Cerebellar nuclear complex (tissue), 1 donor: ENCODE results near the gene DNAI4.
"Not testable (repeated sequence)": the region's sequence is repeated elsewhere in the genome, so short reads cannot be mapped to it uniquely, and the experiment has no call there.

ENCODE experiments used
- DNase-seq, 2 experiments: peaks; one replicate each; lab custom pipeline; 2025; lab: John Stamatoyannopoulos, UW

Gene DNAI4

GRCh38 chr1:66929146-66929688, 4.6 kb upstream of the DNAI4 start:
- no peak for DNase-seq

GRCh38 chr1:66927528-66927927, 2.9 kb upstream of the DNAI4 start:
- DNase-seq: no peak

- no peak for DNase-seq
Measured at GRCh38 chr1:66925944-66926343, 1.3 kb upstream of the DNAI4 start.

- DNase-seq: no peak
Measured at GRCh38 chr1:66925558-66925910, 878 bp upstream of the DNAI4 start.

DNA sequence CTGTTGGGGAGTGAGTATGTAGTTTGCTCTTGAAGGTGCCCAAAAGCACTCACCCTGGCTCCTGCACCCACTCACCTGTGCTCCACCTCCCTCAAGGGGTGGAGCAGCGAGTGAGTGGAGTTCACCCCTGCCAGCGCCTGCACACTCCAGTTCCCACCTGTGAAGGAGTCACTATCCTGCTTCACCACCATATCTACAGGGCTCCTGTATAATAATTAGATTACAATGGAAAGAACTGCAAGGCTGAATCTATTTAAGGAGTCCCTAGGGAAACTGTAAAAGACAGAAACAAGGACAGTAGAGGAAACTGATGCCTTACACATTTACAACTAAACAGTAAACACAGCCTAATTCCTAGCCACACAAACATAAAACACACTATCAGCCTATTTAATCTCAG, 4.1 kb downstream of the DNAI4 start:
- DNase-seq: no peak

GRCh38 chr1:66919828-66920227, 4.8 kb downstream of the DNAI4 start:
- DNase-seq: no peak

GRCh38 chr1:66919063-66919462, 5.6 kb downstream of the DNAI4 start:
- no peak for DNase-seq

GRCh38 chr1:66917476-66917875, 7.2 kb downstream of the DNAI4 start:
- DNase-seq: no peak

DNA sequence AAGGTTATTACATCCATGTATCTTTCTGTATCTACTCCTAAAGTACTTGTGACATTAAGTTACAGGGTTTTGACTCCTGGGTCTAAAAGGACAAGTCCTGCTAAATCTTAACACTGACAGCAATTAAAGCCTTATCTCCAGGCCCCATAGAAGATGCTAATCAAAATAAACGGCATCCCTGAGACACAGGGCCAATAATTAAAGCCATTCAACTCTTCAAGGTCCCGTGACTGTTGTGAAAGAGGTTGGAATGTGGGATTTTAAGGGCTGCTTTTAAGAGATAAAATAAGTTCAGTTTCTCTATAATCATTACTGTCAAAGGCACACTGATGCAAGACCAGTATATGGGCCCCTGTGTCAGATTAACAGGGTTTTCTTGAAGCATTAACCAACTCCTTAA, 8.3 kb downstream of the DNAI4 start:
- DNase-seq: no peak

DNA sequence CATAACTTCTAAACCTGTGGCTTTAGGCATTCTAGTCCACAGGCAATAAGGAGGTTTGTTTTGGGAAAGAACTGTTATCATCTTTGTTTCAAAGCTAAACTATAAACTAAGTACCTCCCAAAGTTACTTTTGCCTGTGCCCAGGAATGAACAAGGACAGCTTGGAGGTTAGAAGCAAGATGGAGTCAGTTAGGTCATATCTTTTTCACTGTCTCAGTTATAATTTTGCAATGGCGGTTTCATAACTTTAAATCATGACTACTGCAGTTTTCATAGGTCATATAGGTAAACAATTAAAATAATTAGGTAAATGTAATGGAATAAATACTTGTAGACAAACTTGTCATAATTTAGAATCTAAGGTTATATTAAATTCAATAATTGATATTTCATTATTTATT, 9.5 kb downstream of the DNAI4 start:
- DNase-seq: not testable (repeated sequence)

- no peak for DNase-seq
Measured at GRCh38 chr1:66893712-66894111, 30.9 kb downstream of the DNAI4 start.

DNA sequence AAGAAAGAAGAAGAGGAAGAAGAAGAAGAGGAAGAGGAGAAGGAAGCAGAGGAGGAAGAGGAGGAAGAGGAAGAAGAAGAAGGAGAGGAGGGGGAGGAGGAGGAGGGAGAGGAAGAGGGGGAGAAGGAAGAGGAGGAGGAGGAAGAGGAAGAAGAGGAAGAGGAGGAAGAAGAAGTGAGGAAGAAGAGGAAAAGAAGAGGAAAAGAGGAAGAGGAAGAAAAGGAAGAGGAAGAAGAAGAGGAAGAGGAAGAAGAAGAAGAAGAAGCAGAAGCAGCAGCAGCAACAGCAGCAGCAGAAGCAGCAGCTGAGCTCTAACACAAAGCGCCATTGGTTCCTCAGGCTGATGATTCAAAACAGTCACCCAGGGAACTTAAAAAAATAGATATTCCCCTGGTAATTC, 34.0 kb downstream of the DNAI4 start:
- DNase-seq: no peak

GRCh38 chr1:66889030-66889429, 35.6 kb downstream of the DNAI4 start:
- DNase-seq: no peak

GRCh38 chr1:66876664-66877063, 48.0 kb downstream of the DNAI4 start:
- no peak for DNase-seq

DNA sequence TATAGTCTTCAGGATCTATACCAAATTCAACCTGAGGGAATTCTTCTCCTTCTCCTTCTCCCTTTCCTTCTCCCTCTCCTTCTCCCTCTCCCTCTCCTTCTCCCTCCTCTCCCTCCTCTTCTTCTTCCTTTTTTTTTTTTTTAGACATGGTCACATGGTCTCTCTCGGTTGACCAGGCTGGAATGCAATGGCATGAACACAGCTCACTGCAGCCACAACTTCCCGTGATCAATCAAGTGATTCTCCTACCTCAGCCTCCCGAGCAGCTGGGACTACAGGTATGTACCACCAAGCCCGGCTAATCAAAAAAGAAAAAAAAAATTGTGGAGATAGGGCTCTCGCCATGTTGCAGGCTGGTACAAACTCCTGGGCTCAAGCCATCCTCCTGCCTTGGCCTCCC, 51.5 kb downstream of the DNAI4 start:
- no peak for DNase-seq

- DNase-seq: not testable (repeated sequence)
Measured at GRCh38 chr1:66872024-66872423, 52.6 kb downstream of the DNAI4 start.

GRCh38 chr1:66867501-66867900, 57.2 kb downstream of the DNAI4 start:
- no peak for DNase-seq

GRCh38 chr1:66860529-66860928, 64.1 kb downstream of the DNAI4 start:
- no peak for DNase-seq

DNA sequence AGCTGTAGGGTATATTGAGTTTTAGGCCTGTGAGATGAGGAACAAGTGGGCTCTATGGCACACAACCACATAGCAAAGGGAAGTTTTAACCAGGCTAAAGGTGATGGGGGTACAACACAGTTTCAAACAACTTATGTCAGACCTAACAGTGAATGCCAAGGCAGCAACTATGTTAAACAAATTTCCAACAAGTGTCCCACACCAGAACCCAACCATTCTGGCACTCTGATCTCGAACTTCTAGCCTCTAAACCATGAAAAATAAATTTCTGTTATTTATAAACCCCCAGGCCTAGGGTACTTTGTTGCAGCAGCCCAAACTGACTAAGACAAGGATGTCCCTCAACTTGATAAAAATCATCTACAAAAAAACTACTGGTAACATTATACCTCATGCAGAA, 71.3 kb downstream of the DNAI4 start:
- DNase-seq: no peak

- no peak for DNase-seq
Measured at GRCh38 chr1:66852870-66853269, 71.8 kb downstream of the DNAI4 start.

DNA sequence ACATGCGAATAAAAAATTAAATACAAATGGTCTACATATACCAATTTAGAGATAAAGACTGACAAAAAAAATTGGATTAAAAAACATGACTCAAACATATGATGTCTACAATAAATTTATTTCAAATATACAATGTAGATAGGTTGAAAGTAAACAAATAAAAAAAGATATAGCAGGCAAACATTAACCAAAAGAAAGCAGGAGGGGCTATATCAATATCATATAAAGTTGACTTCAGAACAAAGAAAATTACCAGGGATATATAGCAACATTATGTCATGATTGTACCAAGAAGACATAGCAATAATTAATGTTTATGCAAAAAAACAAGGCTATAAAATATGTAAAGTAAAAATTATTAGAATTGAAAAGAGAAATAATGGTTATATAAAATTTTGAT, 73.7 kb downstream of the DNAI4 start:
- no peak for DNase-seq

DNA sequence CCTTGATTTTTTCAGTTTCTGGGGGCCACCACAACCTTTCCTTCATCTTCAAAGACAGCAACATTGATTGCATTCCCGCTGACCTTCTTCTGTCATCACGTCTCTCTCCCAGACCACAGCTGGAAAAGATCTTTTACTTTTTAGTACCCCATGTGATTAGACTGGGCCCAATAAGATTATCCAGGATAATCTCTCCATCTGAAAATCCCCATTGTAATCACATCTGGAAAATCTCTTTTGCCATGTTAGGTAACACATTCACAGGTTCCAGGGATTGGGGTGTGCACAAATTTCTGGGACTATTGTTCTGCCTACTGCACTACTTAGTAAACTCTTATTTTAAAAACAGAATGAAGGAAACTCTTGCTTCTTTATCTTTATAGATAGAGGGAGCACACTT, 76.5 kb downstream of the DNAI4 start:
- no peak for DNase-seq

DNA sequence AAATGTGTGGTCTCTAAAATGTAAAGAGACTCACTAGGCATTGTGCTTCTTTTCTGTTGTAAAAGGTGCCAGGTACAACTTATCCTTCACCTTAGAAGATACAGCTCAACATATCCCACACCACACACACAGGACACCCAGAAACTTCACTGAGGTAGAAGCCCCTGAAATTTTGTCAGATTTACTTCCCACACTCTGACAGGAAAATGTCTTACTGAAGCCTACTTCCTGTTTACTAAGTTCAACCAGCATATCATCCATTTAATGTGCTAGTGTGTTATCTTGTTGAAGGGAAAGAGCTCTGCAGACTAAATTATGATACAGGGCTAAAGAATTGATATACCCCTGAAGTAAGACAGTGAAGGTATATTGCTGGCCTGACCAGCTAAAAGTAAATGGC, 83.7 kb downstream of the DNAI4 start:
- DNase-seq: no peak

DNA sequence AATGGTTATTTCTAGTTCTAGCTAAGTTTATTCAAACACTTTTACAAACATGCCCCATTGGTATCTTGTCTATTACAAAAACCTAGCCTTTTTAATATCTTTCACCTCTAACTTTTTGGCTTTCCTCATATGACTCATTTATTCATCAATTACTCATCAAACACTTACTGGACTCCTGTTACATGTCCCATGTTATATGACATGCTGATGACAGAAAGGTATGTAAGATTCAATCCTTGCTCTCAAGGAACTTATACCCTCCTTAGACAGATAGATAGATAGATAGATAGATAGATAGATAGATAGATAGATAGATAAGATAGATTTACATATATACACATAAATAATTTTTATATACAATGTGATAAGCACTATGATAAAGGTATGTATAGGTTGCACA, 89.7 kb downstream of the DNAI4 start:
- no peak for DNase-seq

DNA sequence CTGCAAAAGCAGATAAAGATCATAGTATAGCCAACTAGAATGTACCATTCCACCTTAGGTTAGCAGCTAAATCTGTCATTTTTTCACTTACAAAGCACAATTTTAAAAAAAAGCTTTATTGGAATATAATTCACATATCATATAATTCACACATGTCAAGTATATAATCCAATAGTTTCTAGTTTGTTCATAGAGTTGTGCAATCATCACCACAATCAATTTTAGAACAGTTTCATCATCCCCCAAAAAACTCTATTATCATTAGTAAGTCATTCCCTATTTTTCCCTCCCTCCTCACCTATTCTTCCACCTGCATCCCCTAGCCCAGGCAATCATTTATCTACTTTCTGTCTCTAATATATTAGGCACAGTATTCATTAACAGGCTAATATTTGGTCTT, 91.5 kb downstream of the DNAI4 start:
- no peak for DNase-seq
